WERI-Rb-1 (cell line): ENCODE measurements around the gene ANKRD35.

Experiments used
- DNase-seq: peaks from one replicate; pipeline ENCODE4 v3.0.0-alpha.2; 2020
- H3K27ac ChIP-seq: fragments of 250-450 bp; sonication (Bioruptor Pico); 2 replicates; pipeline ENCODE4 v1.5.1; 2020; ENCODE audit warnings: mild to moderate bottlenecking, moderate library complexity
- H3K27me3 ChIP-seq: fragments of 250-450 bp; sonication (Bioruptor Pico); 2 replicates; pipeline ENCODE4 v1.5.1; 2021; ENCODE audit warnings: mild to moderate bottlenecking, low read depth, moderate library complexity; ENCODE audit not compliant: insufficient read depth, severe bottlenecking
- H3K36me3 ChIP-seq: fragments of 250-450 bp; sonication (Bioruptor Pico); 2 replicates; pipeline ENCODE4 v1.5.1; 2020; ENCODE audit warnings: mild to moderate bottlenecking, moderate library complexity
- H3K4me3 ChIP-seq: 2 replicates; pipeline ENCODE4 v1.5.1; 2011; ENCODE audit warnings: low read depth, mild to moderate bottlenecking, control low read depth, low read length
- H3K9me3 ChIP-seq: fragments of 250-450 bp; sonication (Bioruptor Pico); 2 replicates; pipeline ENCODE4 v1.5.1; 2021; ENCODE audit warnings: mild to moderate bottlenecking, moderate library complexity; ENCODE audit not compliant: severe bottlenecking
- CTCF ChIP-seq: IDR thresholded peaks from 2 replicates; pipeline ENCODE4 v1.5.1; 2011; ENCODE audit warnings: low read depth, mild to moderate bottlenecking, control low read depth, inconsistent platforms, low read length

Gene ANKRD35

GRCh38 chr1:145868232-145868631 is 17.4 kb downstream of the ANKRD35 start:
- H3K36me3 ChIP-seq = no peaks in the 10 kb centered on the region
- H3K27me3 ChIP-seq = no peaks in the 10 kb centered on the region
- no peak for DNase-seq
- no peaks in the 10 kb centered on the region for H3K9me3 ChIP-seq
- no peak for TF ChIP-seq CTCF
- no peak overlapping the region for H3K27ac ChIP-seq
- H3K4me3 ChIP-seq = no peak overlapping the region

- H3K27ac ChIP-seq = no peak overlapping the region
- H3K9me3 ChIP-seq = no peaks in the 10 kb centered on the region
- H3K36me3 ChIP-seq = no peaks in the 10 kb centered on the region
- no peak for DNase-seq
- no peak overlapping the region for H3K4me3 ChIP-seq
- no peak for TF ChIP-seq CTCF
- H3K27me3 ChIP-seq = no peaks in the 10 kb centered on the region
Observed at GRCh38 chr1:145863282-145864018, 22.2 kb downstream of the ANKRD35 start.

GRCh38 chr1:145859491-145860023 is 26.1 kb downstream of the ANKRD35 start:
- Histone ChIP-seq H3K27ac (peak overlapping the region; percentile 92), H3K9me3 (no peaks in the 10 kb centered on the region), H3K36me3 (peaks cover 23% of the 10 kb centered on the region), H3K4me3 (peak overlapping the region; percentile 94), H3K27me3 (no peaks in the 10 kb centered on the region)
- peak; percentile 100 for DNase-seq
- 0 out of 2 replicates have a peak, but pooled peaks have one; percentile 0 for TF ChIP-seq CTCF

- H3K9me3 ChIP-seq = no peaks in the 10 kb centered on the region
- DNase-seq = peak; percentile 100
- peaks cover 29% of the 10 kb centered on the region for H3K36me3 ChIP-seq
- no peak for TF ChIP-seq CTCF
- H3K27me3 ChIP-seq = no peaks in the 10 kb centered on the region
- peak within 1 kb of the TSS; percentile 92 for H3K27ac ChIP-seq
- peak within 1 kb of the TSS; percentile 94 for H3K4me3 ChIP-seq
Observed at GRCh38 chr1:145858901-145859490, 26.7 kb downstream of the ANKRD35 start, which contains the start of gene PIAS3. Gene PIAS3, minus strand, starts transcription at chr1:145859081. Its CDS starts 91 bp downstream, at chr1:145858990.

GRCh38 chr1:145858238-145858900 is 27.3 kb downstream of the ANKRD35 start:
- H3K27ac ChIP-seq = peak overlapping the region; percentile 92

More at GRCh38 chr1:145858238-145858900, 27.3 kb downstream of the ANKRD35 start:
- Histone ChIP-seq H3K9me3 (no peaks in the 10 kb centered on the region), H3K27me3 (no peaks in the 10 kb centered on the region), H3K36me3 (peaks cover 35% of the 10 kb centered on the region), H3K4me3 (peak overlapping the region; percentile 94)
- peak; percentile 85 for DNase-seq
- TF ChIP-seq CTCF = peak; percentile 34; the same call in 1 of the 2 replicates
